ENCODE data around the gene KCNJ14. TPM values are rescaled to one million over a fixed set of nuclear protein-coding genes. Genes with fewer than 3 reads are reported as not detected.

KCNJ14 gene
- total and polyA plus RNA-seq, 2 experiments from 2014 or later, result 0.48 to 0.97 TPM

DNA sequence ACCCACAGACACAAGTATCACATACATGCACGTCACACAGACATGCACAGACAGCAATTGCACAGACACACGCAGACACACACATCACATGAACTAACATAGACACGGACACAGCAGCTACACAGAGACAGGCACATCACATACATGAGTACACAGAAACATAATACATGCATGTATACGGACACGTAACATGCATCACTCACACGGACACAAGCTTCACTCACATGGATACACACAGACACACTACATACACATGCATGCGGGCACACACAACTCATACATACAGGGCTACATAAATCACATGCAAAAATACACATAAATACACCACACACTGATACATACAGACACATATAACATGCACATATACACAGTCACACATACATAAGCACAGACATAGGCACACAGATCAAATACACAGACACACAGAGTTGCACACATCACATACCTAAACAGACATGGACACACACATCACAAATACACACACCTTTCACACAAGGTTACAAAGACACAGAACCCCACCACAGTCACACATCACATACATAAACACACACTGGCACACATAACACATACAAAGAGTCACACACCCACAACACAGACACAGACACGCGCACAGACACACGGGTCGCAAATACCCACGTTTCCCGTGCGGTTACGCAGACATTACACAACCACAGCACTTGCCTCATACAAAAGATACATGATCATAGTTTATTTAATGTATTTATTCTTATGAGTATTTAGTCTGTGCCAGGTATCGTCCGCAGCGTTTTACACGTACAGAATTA lies 57.3 kb downstream of the KCNJ14 start:
- no peaks in the 10 kb centered on the region for H3K79me2 ChIP-seq (ENCODE audit: insufficient read depth)
- no peak overlapping the region for H3K27ac ChIP-seq
- no peaks in the 10 kb centered on the region for H4K20me1 ChIP-seq (ENCODE audit: insufficient read depth)
- no peaks in the 10 kb centered on the region for H3K36me3 ChIP-seq (ENCODE audit: low read depth)
- peak overlapping the region; percentile 75; the same call in 1 of the 2 replicates for H3K4me3 ChIP-seq
- H3K27me3 ChIP-seq (replicated peaks; ENCODE audit: insufficient read depth), result peaks cover 12% of the 10 kb centered on the region; the same call in 1 of the 2 replicates
- H3K4me1 ChIP-seq (ENCODE audit: insufficient read depth), result 0 out of 2 replicates have a peak, but pooled peaks cover 3% of the 10 kb centered on the region
- no peak overlapping the region for H2AFZ ChIP-seq
- TF ChIP-seq EZH2 (IDR thresholded peaks at IDR 0.05; ENCODE audit: insufficient read depth, poor library complexity, severe bottlenecking) (no peak), EZH2phosphoT487 (IDR thresholded peaks at IDR 0.05; ENCODE audit: insufficient read depth, low read depth) (no peak)
- no peak for DNase-seq
- no peaks in the 10 kb centered on the region for H3F3A ChIP-seq (ENCODE audit: insufficient read depth)
- H3K9me3 ChIP-seq (ENCODE audit: low read depth), result no peaks in the 10 kb centered on the region
- in situ Hi-C loops (cut with MboI), result no loop called here
- no peak overlapping the region for H3K9ac ChIP-seq
- no peak overlapping the region for H3K4me2 ChIP-seq (ENCODE audit: unreplicated experiment)
- no peaks in the 10 kb centered on the region for H3K9me2 ChIP-seq (ENCODE audit: insufficient read depth)
- WGBS, 2 experiments (ENCODE audit: low coverage in 1 of 2, low lambda C conversion rate in 2 of 2, missing lambda C conversion rate in 2 of 2), result 40 to 44% methylated on average over 19 of the region's 19 CpGs

DNA sequence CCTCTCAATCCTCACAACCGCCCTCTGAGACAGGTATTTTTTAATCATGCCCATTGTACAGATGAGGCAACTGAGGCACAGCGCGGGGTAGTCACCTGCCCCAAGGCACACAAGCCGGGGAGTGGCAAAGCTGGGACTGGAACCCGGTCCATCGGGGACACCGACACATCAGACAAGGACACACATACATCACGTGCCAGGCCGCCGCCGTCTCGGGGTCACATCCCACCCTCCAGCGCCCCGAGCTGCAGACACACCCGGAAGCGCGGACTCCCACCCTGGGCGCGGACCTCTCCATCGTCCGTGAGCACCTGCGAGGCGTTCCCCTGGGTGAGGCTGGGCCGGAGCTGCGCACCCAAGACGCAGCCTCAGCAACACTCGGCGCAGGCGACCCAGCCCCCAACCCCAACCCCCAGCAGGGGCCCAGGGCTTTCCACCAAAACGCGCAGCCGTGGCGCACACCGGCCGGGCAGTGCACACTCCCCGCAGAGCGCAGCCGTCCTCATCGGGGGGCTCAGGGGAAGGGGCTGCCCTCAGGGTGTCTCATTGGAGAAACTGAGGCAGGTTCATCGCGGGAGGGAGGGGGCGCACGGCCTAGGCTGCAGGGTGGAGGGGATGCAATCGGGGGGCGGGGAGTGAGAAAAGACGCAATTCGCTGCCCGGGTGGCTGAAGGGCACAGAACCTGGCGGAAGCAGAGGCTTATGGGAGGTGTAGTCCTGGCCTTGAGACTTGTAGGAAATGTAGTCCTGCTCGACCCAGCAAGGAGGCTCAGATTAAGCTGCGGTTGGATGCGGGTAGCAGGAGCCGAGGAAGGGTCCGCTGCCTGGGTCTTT lies 58.1 kb downstream of the KCNJ14 start:
- 5% methylated on average over 39 to 41 of the region's 54 CpGs for WGBS, 2 experiments (ENCODE audit: low coverage in 1 of 2, low lambda C conversion rate in 2 of 2, missing lambda C conversion rate in 2 of 2)
- H4K20me1 ChIP-seq (ENCODE audit: insufficient read depth), result no peaks in the 10 kb centered on the region
- H3K27me3 ChIP-seq (replicated peaks; ENCODE audit: insufficient read depth), result peaks cover 12% of the 10 kb centered on the region; the same call in 1 of the 2 replicates
- H3K4me2 ChIP-seq (ENCODE audit: unreplicated experiment), result peak overlapping the region; percentile 92
- H3F3A ChIP-seq (ENCODE audit: insufficient read depth), result no peaks in the 10 kb centered on the region
- no peaks in the 10 kb centered on the region for H3K9me2 ChIP-seq (ENCODE audit: insufficient read depth)
- DNase-seq, result peak; percentile 80
- peak overlapping the region; percentile 75 for H3K4me3 ChIP-seq
- H3K36me3 ChIP-seq (ENCODE audit: low read depth), result no peaks in the 10 kb centered on the region
- H2AFZ ChIP-seq, result peak overlapping the region; percentile 94
- in situ Hi-C loops (cut with MboI), result no loop called here
- no peak overlapping the region for H3K27ac ChIP-seq
- TF ChIP-seq EZH2phosphoT487 (IDR thresholded peaks at IDR 0.05; ENCODE audit: insufficient read depth, low read depth) (no peak), EZH2 (IDR thresholded peaks at IDR 0.05; ENCODE audit: insufficient read depth, poor library complexity, severe bottlenecking) (no peak)
- H3K9ac ChIP-seq, result peak overlapping the region; percentile 52; the same call in 1 of the 2 replicates
- no peaks in the 10 kb centered on the region for H3K9me3 ChIP-seq (ENCODE audit: low read depth)
- H3K79me2 ChIP-seq (ENCODE audit: insufficient read depth), result no peaks in the 10 kb centered on the region
- 0 out of 2 replicates have a peak, but pooled peaks cover 3% of the 10 kb centered on the region for H3K4me1 ChIP-seq (ENCODE audit: insufficient read depth)

DNA sequence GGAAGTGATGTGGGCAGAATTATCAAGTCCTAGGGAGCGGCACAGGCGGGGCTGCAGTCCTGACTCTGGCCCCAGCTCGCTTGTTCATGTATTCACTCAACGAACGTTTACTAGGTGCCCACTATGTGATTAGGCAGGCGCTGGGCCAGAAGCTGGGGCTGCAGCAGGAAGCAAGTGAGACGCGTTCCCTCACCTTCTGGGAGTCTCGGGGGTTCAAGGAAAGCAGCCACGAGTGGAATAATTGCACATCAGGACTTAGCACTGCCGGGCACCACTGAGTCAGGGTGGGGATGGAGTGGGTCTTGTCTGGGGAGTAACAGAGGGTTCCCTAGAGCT lies 58.7 kb downstream of the KCNJ14 start:
- in situ Hi-C loops (cut with MboI), result no loop called here
- Histone ChIP-seq H3K4me1 (ENCODE audit: insufficient read depth) (0 out of 2 replicates have a peak, but pooled peaks cover 3% of the 10 kb centered on the region), H4K20me1 (ENCODE audit: insufficient read depth) (no peaks in the 10 kb centered on the region), H3F3A (ENCODE audit: insufficient read depth) (no peaks in the 10 kb centered on the region), H3K4me2 (ENCODE audit: unreplicated experiment) (peak overlapping the region; percentile 92), H2AFZ (peak overlapping the region; percentile 94), H3K9me3 (ENCODE audit: low read depth) (no peaks in the 10 kb centered on the region), H3K27ac (no peak overlapping the region), H3K36me3 (ENCODE audit: low read depth) (no peaks in the 10 kb centered on the region), H3K27me3 (replicated peaks; ENCODE audit: insufficient read depth) (peaks cover 12% of the 10 kb centered on the region; the same call in 1 of the 2 replicates), H3K9me2 (ENCODE audit: insufficient read depth) (no peaks in the 10 kb centered on the region), H3K4me3 (0 out of 2 replicates have a peak overlapping the region, but pooled peaks have one; percentile 75), H3K79me2 (ENCODE audit: insufficient read depth) (no peaks in the 10 kb centered on the region), H3K9ac (no peak overlapping the region)
- WGBS, 2 experiments (ENCODE audit: low coverage in 1 of 2, low lambda C conversion rate in 2 of 2, missing lambda C conversion rate in 2 of 2), result 44 to 45% methylated on average over 11 of the region's 11 CpGs
- no peak for TF ChIP-seq EZH2phosphoT487 (IDR thresholded peaks at IDR 0.05; ENCODE audit: insufficient read depth, low read depth)
- no peak for TF ChIP-seq EZH2 (IDR thresholded peaks at IDR 0.05; ENCODE audit: insufficient read depth, poor library complexity, severe bottlenecking)
- DNase-seq, result no peak

DNA sequence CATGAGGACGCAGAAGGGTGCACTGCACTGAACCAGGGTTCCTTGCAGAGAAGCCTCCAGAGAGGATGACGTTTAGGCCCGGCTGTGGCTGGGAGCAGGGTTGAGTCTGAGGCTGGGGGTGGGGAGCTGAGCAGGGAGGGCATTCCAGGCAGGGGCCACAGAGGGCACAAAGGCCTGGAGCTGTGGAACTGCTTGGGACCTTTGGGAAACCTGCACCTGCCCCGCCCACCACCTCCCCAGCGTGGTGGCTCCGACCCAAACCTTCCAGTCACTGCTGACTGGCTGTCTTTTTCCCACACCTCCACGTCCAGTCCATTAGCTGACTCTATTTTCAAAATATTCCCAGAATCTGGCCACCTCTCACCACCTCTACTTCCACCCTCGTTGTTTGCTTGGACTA lies 61.2 kb downstream of the KCNJ14 start:
- H3F3A ChIP-seq (ENCODE audit: insufficient read depth), result no peaks in the 10 kb centered on the region
- H3K27ac ChIP-seq, result no peak overlapping the region
- DNase-seq, result no peak
- H3K9me2 ChIP-seq (ENCODE audit: insufficient read depth), result no peaks in the 10 kb centered on the region
- H3K27me3 ChIP-seq (replicated peaks; ENCODE audit: insufficient read depth), result peaks cover 9% of the 10 kb centered on the region; the same call in 1 of the 2 replicates
- WGBS, 2 experiments (ENCODE audit: low coverage in 1 of 2, low lambda C conversion rate in 2 of 2, missing lambda C conversion rate in 2 of 2), result 68 to 74% methylated on average over 8 of the region's 8 CpGs
- H3K4me2 ChIP-seq (ENCODE audit: unreplicated experiment), result no peak overlapping the region
- H3K4me1 ChIP-seq (ENCODE audit: insufficient read depth), result no peaks in the 10 kb centered on the region
- no peak overlapping the region for H3K9ac ChIP-seq
- H2AFZ ChIP-seq, result no peak overlapping the region
- in situ Hi-C loops (cut with MboI), result no loop called here
- no peaks in the 10 kb centered on the region for H3K36me3 ChIP-seq (ENCODE audit: low read depth)
- H3K9me3 ChIP-seq (ENCODE audit: low read depth), result no peaks in the 10 kb centered on the region
- H3K79me2 ChIP-seq (ENCODE audit: insufficient read depth), result no peaks in the 10 kb centered on the region
- TF ChIP-seq EZH2 (IDR thresholded peaks at IDR 0.05; ENCODE audit: insufficient read depth, poor library complexity, severe bottlenecking), result no peak
- no peak for TF ChIP-seq EZH2phosphoT487 (IDR thresholded peaks at IDR 0.05; ENCODE audit: insufficient read depth, low read depth)
- H3K4me3 ChIP-seq, result no peak overlapping the region
- H4K20me1 ChIP-seq (ENCODE audit: insufficient read depth), result no peaks in the 10 kb centered on the region

Other genes starting within 250 kb of the KCNJ14 start
- gene CARD8, start 199.7 kb upstream of the KCNJ14 start, total RNA-seq (2014; rRNA removed; shearing (Covaris generic)), result 12.9 and 24.2 TPM in 2 replicates
- 6.3 and 6.6 TPM in 2 replicates for gene CARD8, start 199.7 kb upstream of the KCNJ14 start, polyA plus RNA-seq (2016; fragmentation: Nextera tagmentation; extraction: Ambion mirVana)
- gene ZNF114, start 185.5 kb upstream of the KCNJ14 start, total RNA-seq (2014; rRNA removed; shearing (Covaris generic)), result 0.13 and 0.22 TPM in 2 replicates
- not detected in 2 replicates for gene ZNF114, start 185.5 kb upstream of the KCNJ14 start, polyA plus RNA-seq (2016; fragmentation: Nextera tagmentation; extraction: Ambion mirVana)
- 165 and 196 TPM in 2 replicates for gene EMP3, start 130.0 kb upstream of the KCNJ14 start, total RNA-seq (2014; rRNA removed; shearing (Covaris generic))
- gene EMP3, start 130.0 kb upstream of the KCNJ14 start, polyA plus RNA-seq (2016; fragmentation: Nextera tagmentation; extraction: Ambion mirVana), result 716 and 742 TPM in 2 replicates
- 7.6 and 27.1 TPM in 2 replicates for gene TMEM143, start 91.6 kb upstream of the KCNJ14 start, total RNA-seq (2014; rRNA removed; shearing (Covaris generic))
- 8.6 and 9.9 TPM in 2 replicates for gene TMEM143, start 91.6 kb upstream of the KCNJ14 start, polyA plus RNA-seq (2016; fragmentation: Nextera tagmentation; extraction: Ambion mirVana)
- gene SYNGR4, start 91.2 kb upstream of the KCNJ14 start, total RNA-seq (2014; rRNA removed; shearing (Covaris generic)), result not detected in 2 replicates
- not detected in 2 replicates for gene SYNGR4, start 91.2 kb upstream of the KCNJ14 start, polyA plus RNA-seq (2016; fragmentation: Nextera tagmentation; extraction: Ambion mirVana)
- 126 and 170 TPM in 2 replicates for gene KDELR1, start 64.0 kb upstream of the KCNJ14 start, total RNA-seq (2014; rRNA removed; shearing (Covaris generic))
- 231 and 242 TPM in 2 replicates for gene KDELR1, start 64.0 kb upstream of the KCNJ14 start, polyA plus RNA-seq (2016; fragmentation: Nextera tagmentation; extraction: Ambion mirVana)
- 0.54 and 0.76 TPM in 2 replicates for gene GRIN2D, start 61.9 kb upstream of the KCNJ14 start, total RNA-seq (2014; rRNA removed; shearing (Covaris generic))
- 0.10 and 0.22 TPM in 2 replicates for gene GRIN2D, start 61.9 kb upstream of the KCNJ14 start, polyA plus RNA-seq (2016; fragmentation: Nextera tagmentation; extraction: Ambion mirVana)
- gene GRWD1, start 9.6 kb upstream of the KCNJ14 start, total RNA-seq (2014; rRNA removed; shearing (Covaris generic)), result 36.6 and 38.7 TPM in 2 replicates
- 34.1 and 41.5 TPM in 2 replicates for gene GRWD1, start 9.6 kb upstream of the KCNJ14 start, polyA plus RNA-seq (2016; fragmentation: Nextera tagmentation; extraction: Ambion mirVana)
- 80.7 and 86.0 TPM in 2 replicates for gene CYTH2, start 13.8 kb downstream of the KCNJ14 start, total RNA-seq (2014; rRNA removed; shearing (Covaris generic))
- 40.9 and 41.6 TPM in 2 replicates for gene CYTH2, start 13.8 kb downstream of the KCNJ14 start, polyA plus RNA-seq (2016; fragmentation: Nextera tagmentation; extraction: Ambion mirVana)
- gene LMTK3, start 56.3 kb downstream of the KCNJ14 start, total RNA-seq (2014; rRNA removed; shearing (Covaris generic)), result 0.22 TPM in 1 of 2 replicates, not detected in the other
- not detected in 2 replicates for gene LMTK3, start 56.3 kb downstream of the KCNJ14 start, polyA plus RNA-seq (2016; fragmentation: Nextera tagmentation; extraction: Ambion mirVana)
- gene SULT2B1, start 96.6 kb downstream of the KCNJ14 start, total RNA-seq (2014; rRNA removed; shearing (Covaris generic)), result not detected in 2 replicates
- not detected in 2 replicates for gene SULT2B1, start 96.6 kb downstream of the KCNJ14 start, polyA plus RNA-seq (2016; fragmentation: Nextera tagmentation; extraction: Ambion mirVana)
- gene SPACA4, start 151.2 kb downstream of the KCNJ14 start, total RNA-seq (2014; rRNA removed; shearing (Covaris generic)), result not detected in 2 replicates
- gene SPACA4, start 151.2 kb downstream of the KCNJ14 start, polyA plus RNA-seq (2016; fragmentation: Nextera tagmentation; extraction: Ambion mirVana), result not detected in 2 replicates
- not detected in 2 replicates for gene FAM83E, start 159.5 kb downstream of the KCNJ14 start, total RNA-seq (2014; rRNA removed; shearing (Covaris generic))
- gene FAM83E, start 159.5 kb downstream of the KCNJ14 start, polyA plus RNA-seq (2016; fragmentation: Nextera tagmentation; extraction: Ambion mirVana), result not detected in 2 replicates
- gene RPL18, start 163.6 kb downstream of the KCNJ14 start, total RNA-seq (2014; rRNA removed; shearing (Covaris generic)), result 1,266 and 1,345 TPM in 2 replicates
- gene RPL18, start 163.6 kb downstream of the KCNJ14 start, polyA plus RNA-seq (2016; fragmentation: Nextera tagmentation; extraction: Ambion mirVana), result 659 and 663 TPM in 2 replicates
- 5.2 and 7.2 TPM in 2 replicates for gene SPHK2, start 163.9 kb downstream of the KCNJ14 start, total RNA-seq (2014; rRNA removed; shearing (Covaris generic))
- gene SPHK2, start 163.9 kb downstream of the KCNJ14 start, polyA plus RNA-seq (2016; fragmentation: Nextera tagmentation; extraction: Ambion mirVana), result 9.9 and 11.4 TPM in 2 replicates
- 5.9 and 6.7 TPM in 2 replicates for gene DBP, start 181.8 kb downstream of the KCNJ14 start, total RNA-seq (2014; rRNA removed; shearing (Covaris generic))
- gene DBP, start 181.8 kb downstream of the KCNJ14 start, polyA plus RNA-seq (2016; fragmentation: Nextera tagmentation; extraction: Ambion mirVana), result 3.3 and 3.7 TPM in 2 replicates
- gene CA11, start 190.6 kb downstream of the KCNJ14 start, total RNA-seq (2014; rRNA removed; shearing (Covaris generic)), result 1.1 and 1.6 TPM in 2 replicates
- gene CA11, start 190.6 kb downstream of the KCNJ14 start, polyA plus RNA-seq (2016; fragmentation: Nextera tagmentation; extraction: Ambion mirVana), result 2.7 and 3.5 TPM in 2 replicates
- 0.32 TPM in 1 of 2 replicates, not detected in the other for gene NTN5, start 217.4 kb downstream of the KCNJ14 start, total RNA-seq (2014; rRNA removed; shearing (Covaris generic))
- not detected in 2 replicates for gene NTN5, start 217.4 kb downstream of the KCNJ14 start, polyA plus RNA-seq (2016; fragmentation: Nextera tagmentation; extraction: Ambion mirVana)
- not detected in 2 replicates for gene FUT2, start 240.4 kb downstream of the KCNJ14 start, total RNA-seq (2014; rRNA removed; shearing (Covaris generic))
- gene FUT2, start 240.4 kb downstream of the KCNJ14 start, polyA plus RNA-seq (2016; fragmentation: Nextera tagmentation; extraction: Ambion mirVana), result 0.24 and 0.25 TPM in 2 replicates